Lower lobe of right lung (tissue), 2 donors: ENCODE results near the gene SH2B3. TPM values are rescaled to one million over a fixed set of nuclear protein-coding genes. Genes with fewer than 3 reads are reported as not detected.
"Not testable (repeated sequence)": the region's sequence is repeated elsewhere in the genome, so short reads cannot be mapped to it uniquely, and the experiment has no call there.

Experiments used
- ATAC-seq, 2 donors: fragments of 200-7000 bp; cut with Tn5 transposase; one replicate each; pipeline ENCODE4 v1.9.1; 2020 to 2022; ENCODE audit warnings: mild to moderate bottlenecking in 2 of 2, moderate library complexity in 2 of 2
- DNase-seq: peaks from one replicate; pipeline ENCODE4 v3.0.0-alpha.2; 2020
- H3K27ac ChIP-seq: fragments of 200-600 bp; one replicate; pipeline ENCODE4 v1.8.0; 2022
- H3K27me3 ChIP-seq: fragments of 200-600 bp; one replicate; pipeline ENCODE4 v1.8.0; 2022; ENCODE audit warnings: low read depth
- H3K36me3 ChIP-seq: fragments of 200-600 bp; one replicate; pipeline ENCODE4 v1.8.0; 2022; ENCODE audit warnings: mild to moderate bottlenecking
- H3K4me1 ChIP-seq: fragments of 200-600 bp; one replicate; pipeline ENCODE4 v1.8.0; 2022
- H3K4me3 ChIP-seq: fragments of 200-600 bp; one replicate; pipeline ENCODE4 v1.8.0; 2022; ENCODE audit warnings: mild to moderate bottlenecking
- H3K9me3 ChIP-seq: fragments of 200-600 bp; one replicate; pipeline ENCODE4 v1.8.0; 2022
- intact Hi-C: fragments of 100-400 bp; cut with DNase I; formaldehyde crosslinking; loops from one replicate; pipeline ENCODE4 v1.11.0; 2022
- total RNA-seq: library from RNA; stranded (reverse); fragmentation: NEBNext Ultra II Directional; extraction: Animal tissue kit (Norgen Biotek cat#: 25700); gene quantifications from one replicate; pipeline ENCODE4 v1.2.1, GENCODE V29; 2021
- TF ChIP-seq, protein P1 (sequence below): fragments of 200-600 bp; IDR thresholded peaks from one replicate; pipeline ENCODE4 v1.8.0; 2022; ENCODE audit warnings: antibody characterized with exemption, mild to moderate bottlenecking
- donor health status: DM: no; HTN: yes; CAD: no; lungs with severe emphysema.

Gene SH2B3
- total RNA-seq, 1 donor from 2014 or later = 49.5 TPM

DNA sequence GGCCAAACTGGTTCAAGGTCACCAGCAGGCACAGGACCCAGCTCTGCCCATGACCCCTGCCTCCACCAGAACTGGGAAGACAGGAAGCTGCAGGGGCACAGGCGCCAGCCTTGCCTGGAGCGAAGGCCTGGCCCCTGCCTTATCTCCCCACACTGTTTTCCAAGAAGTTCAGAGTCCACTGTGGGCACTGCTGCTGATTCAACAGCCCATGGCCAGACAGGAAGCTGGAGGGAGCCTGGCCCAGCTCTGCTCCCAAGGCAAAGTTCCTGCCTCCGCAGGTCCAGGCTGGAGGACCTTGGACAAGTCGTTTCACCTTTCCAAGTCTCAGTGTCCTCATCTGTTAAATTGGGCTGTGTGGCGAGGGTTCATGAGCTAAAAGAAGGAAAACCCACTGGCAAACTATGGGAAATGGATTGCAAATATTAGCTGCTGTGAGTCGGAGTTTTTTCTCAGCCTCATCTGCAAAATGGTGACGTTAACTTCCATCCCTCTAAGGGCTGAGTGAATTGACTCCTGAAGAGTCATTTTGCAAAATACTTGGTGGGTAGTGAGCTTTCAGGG lies 38.0 kb upstream of the SH2B3 start:
- DNase-seq = no peak
- ATAC-seq = no peak
- Histone ChIP-seq H3K4me3 (peak overlapping the region; percentile 97), H3K27me3 (no peaks in the 10 kb centered on the region), H3K9me3 (no peaks in the 10 kb centered on the region), H3K36me3 (peaks cover 25% of the 10 kb centered on the region), H3K27ac (peak overlapping the region; percentile 71), H3K4me1 (peaks cover 28% of the 10 kb centered on the region)
- intact Hi-C loops = no loop called here
- TF ChIP-seq, protein P1, sequence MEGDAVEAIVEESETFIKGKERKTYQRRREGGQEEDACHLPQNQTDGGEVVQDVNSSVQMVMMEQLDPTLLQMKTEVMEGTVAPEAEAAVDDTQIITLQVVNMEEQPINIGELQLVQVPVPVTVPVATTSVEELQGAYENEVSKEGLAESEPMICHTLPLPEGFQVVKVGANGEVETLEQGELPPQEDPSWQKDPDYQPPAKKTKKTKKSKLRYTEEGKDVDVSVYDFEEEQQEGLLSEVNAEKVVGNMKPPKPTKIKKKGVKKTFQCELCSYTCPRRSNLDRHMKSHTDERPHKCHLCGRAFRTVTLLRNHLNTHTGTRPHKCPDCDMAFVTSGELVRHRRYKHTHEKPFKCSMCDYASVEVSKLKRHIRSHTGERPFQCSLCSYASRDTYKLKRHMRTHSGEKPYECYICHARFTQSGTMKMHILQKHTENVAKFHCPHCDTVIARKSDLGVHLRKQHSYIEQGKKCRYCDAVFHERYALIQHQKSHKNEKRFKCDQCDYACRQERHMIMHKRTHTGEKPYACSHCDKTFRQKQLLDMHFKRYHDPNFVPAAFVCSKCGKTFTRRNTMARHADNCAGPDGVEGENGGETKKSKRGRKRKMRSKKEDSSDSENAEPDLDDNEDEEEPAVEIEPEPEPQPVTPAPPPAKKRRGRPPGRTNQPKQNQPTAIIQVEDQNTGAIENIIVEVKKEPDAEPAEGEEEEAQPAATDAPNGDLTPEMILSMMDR = no peak

DNA sequence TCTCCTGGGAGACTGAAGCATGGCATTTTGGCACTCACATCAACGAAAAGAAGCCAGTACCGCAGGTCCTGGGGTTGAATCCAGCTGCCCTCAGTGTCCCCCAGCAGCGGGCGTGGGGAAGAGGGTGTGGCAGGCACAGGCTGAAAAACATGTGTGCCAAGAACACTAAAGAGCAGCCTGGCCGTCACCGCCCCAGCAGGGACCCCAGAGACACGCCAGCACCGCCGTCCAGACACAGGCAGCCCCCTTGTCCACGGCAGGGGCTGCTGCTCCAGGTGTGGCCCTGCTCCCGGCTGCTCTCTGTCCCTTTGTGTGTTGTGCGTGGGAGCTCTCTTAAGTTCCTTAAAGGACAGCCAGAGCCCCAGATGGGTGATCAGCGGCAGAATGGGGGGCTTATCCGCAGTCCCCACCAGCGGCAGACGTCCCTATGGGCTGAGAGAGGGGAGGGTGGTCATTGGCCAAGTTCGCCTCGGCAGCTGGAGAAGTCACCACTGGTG lies 37.4 kb upstream of the SH2B3 start:
- peaks cover 19% of the 10 kb centered on the region for H3K36me3 ChIP-seq
- DNase-seq (no peak), ATAC-seq (peak; percentile 29 to 46)
- TF ChIP-seq, protein P1 = no peak
- H3K27me3 ChIP-seq = no peaks in the 10 kb centered on the region
- peak overlapping the region; percentile 97 for H3K4me3 ChIP-seq
- intact Hi-C loops = no loop called here
- peak overlapping the region; percentile 71 for H3K27ac ChIP-seq
- peaks cover 28% of the 10 kb centered on the region for H3K4me1 ChIP-seq
- H3K9me3 ChIP-seq = no peaks in the 10 kb centered on the region

DNA sequence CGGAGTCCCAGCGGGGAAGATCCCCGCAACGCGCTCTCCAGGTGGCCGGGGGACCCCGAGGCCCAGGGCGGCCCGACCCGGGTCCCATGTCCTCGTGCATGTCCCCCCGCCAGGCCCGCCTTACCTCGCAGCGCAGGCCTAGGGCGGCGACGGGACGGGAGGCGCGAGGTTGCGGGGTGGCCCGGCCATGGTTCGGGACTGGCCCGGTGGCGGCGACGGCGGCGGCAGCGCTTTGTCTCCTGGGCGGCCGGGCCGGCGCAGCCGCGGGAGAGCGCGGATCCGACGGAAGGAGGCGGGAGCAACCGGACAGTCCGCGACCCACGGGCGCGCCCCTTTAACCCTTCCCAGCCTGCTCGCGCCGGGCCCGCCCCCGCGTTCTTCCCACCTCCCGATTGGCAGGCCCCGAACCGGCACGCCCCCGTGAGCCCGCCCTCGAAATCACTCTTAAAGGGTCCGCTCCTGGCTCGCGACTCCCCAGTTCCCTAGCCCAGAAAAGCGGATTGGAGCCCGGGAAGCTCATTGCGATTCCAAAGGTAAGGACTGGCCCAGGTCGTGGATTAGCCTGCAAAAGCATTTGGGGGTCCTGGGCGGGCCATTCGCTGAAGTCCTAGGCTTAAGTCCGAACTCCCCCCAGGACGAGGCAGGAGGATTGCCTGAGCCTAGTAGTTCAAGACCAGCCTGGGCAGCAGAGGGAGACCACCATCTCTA lies 36.8 kb upstream of the SH2B3 start, which contains the start of gene PHETA1:
Gene PHETA1, minus strand, starts transcription at position 308 of the 708 bp plus-strand sequence. CDS start 5,668 bp downstream, outside the sequence.
- Histone ChIP-seq H3K4me1 (peaks cover 28% of the 10 kb centered on the region), H3K4me3 (peak within 1 kb of the TSS; percentile 97), H3K9me3 (no peaks in the 10 kb centered on the region), H3K27me3 (no peaks in the 10 kb centered on the region), H3K27ac (peak within 1 kb of the TSS; percentile 71), H3K36me3 (peaks cover 13% of the 10 kb centered on the region)
- ATAC-seq (peak; percentile 98), DNase-seq (peak; percentile 96)
- intact Hi-C loops = no loop called here
- TF ChIP-seq, protein P1 = peak; percentile 22

DNA sequence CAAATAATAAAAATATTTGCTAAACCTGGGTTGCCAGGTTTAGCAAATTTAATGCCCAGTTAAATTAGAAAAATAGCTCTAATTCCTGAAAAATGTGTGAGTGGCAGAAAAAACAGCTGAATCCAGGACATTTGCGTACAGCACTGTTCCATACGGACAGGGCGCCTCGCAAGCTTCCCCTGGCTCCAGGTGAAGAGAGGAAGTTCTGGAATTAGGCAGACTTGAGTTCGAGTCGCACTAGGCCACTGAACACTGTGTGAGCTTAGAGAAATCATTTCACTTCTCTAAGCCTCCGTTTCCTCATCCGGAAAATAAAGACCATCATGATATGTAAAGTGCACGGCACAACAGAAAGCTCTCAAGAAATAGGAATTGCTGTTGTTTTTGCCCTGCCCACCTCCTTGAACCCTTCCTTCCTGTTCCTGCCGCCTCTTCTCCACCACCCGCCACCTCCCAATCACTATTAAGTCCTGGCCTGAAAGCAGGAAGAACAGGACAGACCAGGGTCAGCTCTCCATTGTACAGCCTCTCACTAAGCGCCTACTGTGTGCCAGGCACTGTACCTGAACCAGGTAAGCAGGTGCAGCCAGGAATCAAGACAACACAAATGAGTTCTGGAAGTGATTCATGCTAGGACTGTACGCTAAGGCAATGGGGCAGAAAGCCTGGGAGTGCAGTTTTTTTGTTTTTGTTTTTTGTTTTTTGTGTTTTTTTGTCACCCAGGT lies 36.1 kb upstream of the SH2B3 start:
- Histone ChIP-seq H3K4me1 (peaks cover 28% of the 10 kb centered on the region), H3K27ac (peak overlapping the region; percentile 71), H3K9me3 (no peaks in the 10 kb centered on the region), H3K36me3 (peaks cover 13% of the 10 kb centered on the region), H3K27me3 (no peaks in the 10 kb centered on the region), H3K4me3 (peak overlapping the region; percentile 97)
- no peak for ATAC-seq
- TF ChIP-seq, protein P1 = no peak
- intact Hi-C loops = no loop called here
- no peak for DNase-seq

DNA sequence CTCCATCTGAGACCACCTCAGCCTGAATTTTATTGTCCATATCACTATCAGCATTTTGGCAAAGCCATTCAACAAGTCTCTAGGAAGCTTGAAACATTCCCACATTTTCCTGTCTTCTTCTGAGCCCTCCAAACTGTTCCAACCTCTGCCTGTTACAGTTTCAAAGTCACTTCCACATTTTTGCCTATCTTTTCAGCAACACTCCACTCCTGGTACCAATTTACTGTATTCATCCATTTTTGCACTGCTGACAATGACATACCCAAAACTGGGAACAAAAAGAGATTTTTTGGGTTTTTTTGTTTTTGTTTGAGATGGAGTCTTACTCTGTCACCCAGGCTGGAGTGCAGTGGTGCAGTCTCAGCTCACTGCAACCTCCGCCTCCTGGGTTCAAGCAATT lies 32.5 kb upstream of the SH2B3 start:
- H3K9me3 ChIP-seq, H3K4me3 ChIP-seq, ATAC-seq, intact Hi-C loops, H3K27me3 ChIP-seq, H3K36me3 ChIP-seq, H3K27ac ChIP-seq, DNase-seq: not testable (repeated sequence)
- peaks cover 15% of the 10 kb centered on the region for H3K4me1 ChIP-seq
